NCI-H1092 (cell line): ENCODE data around the gene DUSP22.

Source experiments
- DNase-seq: peaks from one replicate; lab custom pipeline; 2025; lab: John Stamatoyannopoulos, UW

Gene DUSP22

DNA sequence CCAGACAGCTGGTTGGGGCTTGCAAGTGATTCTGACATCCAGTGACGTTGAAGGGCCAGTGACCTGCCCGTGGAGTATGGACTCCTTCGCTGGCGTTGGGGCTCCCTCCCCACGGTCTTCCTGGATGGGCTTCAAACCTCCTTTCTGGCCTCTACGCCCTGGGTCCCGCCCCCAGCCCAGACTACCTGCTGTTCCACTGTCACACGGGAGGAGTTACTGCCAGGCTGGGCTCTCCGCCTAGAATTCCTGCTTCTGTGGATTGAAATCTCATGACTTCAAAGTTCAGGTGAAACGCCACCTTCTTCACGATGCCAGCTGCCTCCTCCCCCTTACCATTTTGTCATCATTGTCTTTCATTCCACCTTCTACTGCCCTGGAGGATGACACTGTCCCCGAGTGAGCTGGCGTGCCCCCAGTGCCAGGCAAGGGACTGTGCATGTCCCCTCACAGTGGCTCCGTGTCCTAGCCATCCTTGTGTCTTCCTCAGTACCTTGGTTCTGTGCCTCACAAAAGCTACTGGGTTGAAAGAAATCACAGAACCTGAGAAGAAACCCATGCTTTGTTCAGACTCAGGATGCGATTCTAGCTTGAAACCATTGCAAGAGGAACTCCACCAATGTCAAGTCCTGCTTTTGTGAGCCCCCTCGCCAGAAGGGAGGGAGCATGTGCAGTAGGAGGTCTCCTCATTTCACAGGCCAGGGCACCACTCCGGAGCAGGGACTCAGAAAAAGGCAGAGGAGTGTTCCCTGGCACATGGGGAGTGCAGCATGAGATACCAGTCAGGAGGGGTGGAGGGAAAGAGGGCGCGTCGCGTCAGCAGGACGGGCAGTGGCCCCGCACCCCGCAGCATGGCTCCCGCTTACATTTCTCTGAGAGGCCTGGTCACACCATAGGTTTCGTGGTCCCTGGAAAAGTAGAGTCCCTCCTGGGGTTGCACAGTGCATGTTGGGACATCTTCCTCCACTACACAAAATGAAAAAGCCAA lies 88.2 kb downstream of the DUSP22 start:
- no peak for DNase-seq

DNA sequence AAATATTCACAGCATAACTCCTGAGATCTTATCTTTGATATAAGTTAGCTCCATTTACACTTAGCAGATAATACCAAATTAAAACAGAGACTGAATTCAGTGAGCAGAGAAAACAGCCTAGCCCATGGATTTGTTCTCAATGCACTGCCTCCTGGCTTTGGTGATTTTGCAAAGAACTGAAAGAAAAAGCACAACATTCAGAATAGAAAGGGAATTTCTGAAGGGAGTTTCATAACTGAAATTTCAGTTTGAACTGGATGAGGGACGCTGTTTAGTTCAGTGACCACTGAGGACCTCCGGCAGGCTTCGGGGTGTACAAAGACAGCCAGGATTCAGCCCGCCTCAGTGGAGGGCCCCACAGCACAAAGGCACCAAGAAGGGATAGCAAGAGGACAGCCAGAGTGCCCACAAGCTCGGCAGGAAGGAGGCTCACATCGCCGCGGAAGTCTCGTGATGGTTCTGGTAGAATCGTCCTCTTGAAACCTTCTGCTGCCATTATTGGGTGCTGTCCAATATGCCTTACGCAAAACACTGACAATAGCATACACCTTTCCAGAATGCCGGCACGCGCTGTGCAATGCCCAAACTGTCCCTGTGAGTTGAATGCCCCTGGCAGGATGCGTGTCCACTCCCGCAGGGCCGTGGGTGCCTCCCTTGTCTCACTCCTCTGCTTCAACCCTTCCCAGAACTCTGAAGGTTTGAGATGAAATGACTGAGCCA lies 89.6 kb downstream of the DUSP22 start:
- no peak for DNase-seq

DNA sequence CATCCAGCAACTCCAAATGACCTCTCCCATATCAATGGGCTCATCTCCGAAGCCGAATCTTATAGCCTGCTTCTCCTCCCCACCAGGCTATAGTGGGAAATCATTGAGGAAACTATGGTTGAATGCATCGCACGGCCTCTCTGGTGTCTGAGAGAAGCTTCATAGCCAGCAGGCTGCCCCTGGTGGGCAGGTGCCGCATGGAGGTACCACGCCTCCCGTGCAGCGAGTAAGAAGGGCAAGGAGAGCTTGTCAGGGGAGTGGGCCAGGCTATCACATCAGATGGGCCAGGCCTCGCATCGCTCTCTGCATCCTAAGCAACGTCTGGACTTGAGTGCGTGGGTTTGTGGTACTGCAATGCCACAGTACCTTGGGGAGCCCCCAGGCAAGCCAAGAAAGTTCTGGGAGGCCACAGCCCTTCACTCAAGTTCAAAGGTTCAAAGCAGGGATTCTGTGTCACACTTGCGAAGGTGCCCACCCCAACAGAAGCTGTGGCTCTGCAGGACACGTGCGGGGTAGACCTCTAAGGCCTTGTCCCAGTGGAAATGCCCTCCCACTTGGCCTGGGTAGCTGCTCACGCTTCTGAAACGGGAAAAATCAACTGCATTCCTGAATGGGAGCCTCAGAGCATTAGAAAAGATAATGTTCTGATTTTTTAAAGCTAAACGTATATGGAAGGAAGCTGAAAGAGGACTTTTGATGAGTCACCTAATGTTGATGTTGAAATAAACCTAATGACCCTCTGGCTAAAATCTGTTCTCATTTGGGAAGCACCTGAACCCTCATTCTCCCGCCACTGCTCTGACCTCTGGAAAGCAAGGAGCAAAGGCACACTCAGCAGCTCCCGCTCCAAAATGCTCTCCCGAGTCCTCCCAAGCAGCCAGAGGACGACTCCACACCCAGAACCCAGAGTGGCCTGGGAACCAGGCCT lies 90.9 kb downstream of the DUSP22 start:
- no peak for DNase-seq

- no peak for DNase-seq
Observed at GRCh38 chr6:383856-384255, 91.6 kb downstream of the DUSP22 start.

GRCh38 chr6:384898-385297 lies 92.6 kb downstream of the DUSP22 start:
- DNase-seq, result no peak

- no peak for DNase-seq
Observed at GRCh38 chr6:385614-386013, 93.3 kb downstream of the DUSP22 start.

GRCh38 chr6:386688-387266 lies 94.5 kb downstream of the DUSP22 start:
- DNase-seq, result no peak

- no peak for DNase-seq
Observed at GRCh38 chr6:387293-387741, 95.0 kb downstream of the DUSP22 start.

GRCh38 chr6:388202-388903 lies 96.1 kb downstream of the DUSP22 start:
- DNase-seq, result no peak

DNA sequence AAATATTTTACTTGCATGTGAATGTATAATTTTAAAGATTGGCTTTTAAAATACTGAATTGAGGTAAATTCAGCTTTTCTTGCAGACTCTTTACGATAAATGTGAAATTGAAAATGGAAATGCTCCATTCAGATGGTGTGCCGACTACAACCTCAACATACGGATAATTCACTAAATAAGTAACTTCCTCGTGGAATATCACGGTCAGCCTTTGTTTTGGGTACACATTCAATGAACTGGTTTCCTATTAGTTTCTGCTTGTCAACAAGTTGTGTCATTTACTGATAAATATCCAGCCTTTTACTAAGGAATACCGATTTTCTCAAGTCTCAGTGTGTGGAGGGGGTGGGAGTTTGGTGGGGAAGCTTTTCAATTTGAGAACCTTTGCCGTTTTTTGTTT lies 96.9 kb downstream of the DUSP22 start:
- no peak for DNase-seq

DNA sequence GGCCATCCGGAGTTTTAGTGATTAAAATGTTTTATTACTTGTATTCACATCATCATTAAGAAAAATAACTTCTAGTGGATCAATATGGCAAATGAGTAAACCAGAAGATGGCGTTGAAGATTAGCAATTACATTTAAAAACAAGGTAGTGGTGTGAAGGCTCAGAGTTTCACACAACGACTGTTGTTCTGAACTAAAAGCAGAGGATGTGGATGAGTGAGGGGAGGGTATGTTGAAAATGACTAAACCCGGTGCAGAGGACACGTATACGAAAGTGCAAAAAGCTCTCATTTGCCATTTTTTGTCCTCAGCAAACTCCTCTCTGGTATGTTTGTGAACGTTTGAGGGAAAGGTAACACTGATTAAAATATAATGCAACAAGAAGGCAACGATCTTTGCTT lies 97.3 kb downstream of the DUSP22 start:
- no peak for DNase-seq

GRCh38 chr6:390914-391558 lies 98.7 kb downstream of the DUSP22 start:
- no peak for DNase-seq

DNA sequence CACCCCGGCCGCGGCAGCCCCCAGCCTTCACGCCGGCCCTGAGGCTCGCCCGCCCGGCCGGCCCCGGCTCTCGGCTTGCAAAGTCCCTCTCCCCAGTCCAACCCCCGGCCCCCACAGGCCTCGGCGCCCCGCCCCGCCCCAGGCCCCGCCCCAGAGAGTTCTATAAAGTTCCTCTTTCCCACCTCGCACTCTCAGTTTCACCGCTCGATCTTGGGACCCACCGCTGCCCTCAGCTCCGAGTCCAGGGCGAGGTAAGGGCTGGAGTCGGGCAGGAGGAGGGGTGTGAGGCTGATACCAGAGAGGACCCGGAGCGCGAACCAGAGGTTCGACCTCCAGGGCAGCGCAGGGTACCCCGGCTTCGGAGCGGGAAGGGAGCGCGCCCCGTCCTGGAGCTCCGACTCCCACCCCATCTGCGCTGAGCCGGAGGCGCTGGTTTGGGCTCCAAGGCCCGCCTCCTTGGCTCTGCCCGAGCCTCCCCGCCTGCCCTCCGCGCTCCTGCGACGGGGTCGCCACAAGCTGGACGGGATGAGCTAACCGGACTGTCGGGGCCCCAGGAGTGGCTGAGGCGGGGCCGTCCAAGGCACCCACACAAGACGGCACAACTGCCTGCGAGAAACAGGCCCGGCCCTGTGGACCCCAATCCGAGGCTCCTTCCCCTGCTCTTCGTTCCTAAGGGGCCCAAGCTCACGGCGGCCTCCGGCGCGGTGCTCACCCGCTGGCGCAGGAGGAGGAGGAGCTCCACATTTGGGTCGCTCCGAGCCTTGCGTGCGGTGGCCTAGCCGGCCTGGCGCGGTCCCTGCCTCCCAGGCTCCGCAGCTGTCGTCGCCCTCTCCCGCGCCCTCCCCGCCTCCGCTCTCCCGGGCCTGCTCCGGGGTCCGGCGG lies 99.5 kb downstream of the DUSP22 start, which contains the start of gene IRF4:
TSS of gene IRF4 (plus strand) at position 194 of the 882 bp plus-strand sequence. CDS start 1,401 bp downstream, outside the sequence.
- DNase-seq, result no peak

DNA sequence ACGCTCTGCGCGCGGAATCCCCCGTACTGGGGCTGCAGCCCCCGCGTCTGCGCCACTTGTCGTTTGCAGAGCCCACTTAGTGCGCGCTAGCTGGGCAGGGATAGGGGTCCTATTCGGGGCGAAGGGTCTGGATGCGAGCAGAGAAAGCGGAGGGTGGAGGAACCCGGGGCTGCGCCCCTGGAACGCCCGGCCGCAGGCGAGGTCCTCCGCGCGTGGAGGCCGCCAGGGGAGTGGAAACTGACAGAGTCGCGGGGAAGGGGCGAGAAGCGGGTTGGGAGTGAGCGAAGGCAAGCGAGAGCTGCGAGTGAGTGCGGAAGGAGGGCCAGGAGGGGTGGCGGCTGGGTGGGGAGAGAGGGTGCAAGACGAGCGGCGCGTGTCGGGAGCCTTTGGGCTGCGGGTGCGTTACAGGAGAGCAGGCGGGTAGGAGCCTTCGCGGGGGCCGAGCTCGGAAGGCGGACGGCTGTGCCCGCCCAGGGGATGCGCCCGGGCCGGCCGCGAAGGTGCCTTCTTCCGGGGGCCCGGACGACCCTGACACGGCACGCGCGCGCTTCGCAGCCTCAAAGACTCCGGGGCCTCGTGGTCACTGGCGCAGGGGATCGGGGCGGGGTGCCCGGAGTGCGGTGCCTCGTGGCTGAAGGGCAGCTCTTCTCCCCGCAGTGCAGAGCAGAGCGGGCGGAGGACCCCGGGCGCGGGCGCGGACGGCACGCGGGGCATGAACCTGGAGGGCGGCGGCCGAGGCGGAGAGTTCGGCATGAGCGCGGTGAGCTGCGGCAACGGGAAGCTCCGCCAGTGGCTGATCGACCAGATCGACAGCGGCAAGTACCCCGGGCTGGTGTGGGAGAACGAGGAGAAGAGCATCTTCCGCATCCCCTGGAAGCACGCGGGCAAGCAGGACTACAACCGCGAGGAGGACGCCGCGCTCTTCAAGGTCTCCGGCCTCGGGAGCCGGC lies 100.4 kb downstream of the DUSP22 start:
- no peak for DNase-seq

GRCh38 chr6:393391-394221 lies 101.3 kb downstream of the DUSP22 start:
- no peak for DNase-seq

DNA sequence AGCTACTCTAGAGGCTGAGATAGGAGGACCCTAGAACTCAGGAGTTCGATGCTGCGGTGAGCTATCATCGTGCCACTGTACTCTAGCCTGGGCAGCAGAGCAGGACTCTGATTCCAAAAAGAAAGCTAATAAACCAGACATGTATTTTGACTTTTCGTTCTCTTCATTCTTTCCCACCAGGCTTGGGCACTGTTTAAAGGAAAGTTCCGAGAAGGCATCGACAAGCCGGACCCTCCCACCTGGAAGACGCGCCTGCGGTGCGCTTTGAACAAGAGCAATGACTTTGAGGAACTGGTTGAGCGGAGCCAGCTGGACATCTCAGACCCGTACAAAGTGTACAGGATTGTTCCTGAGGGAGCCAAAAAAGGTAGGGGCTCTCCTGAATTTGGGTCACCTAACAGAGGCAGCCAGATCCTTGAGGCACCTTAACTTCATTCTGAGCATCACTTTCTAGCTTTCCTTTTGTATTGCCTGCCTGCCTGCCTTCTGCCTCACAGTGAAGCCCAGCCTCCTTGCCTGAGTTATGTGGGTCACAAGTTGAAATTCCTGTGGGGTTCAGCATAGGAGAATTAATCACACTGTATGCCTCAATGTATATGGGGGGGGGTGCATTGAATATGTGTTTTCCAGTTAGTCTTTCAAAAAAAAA lies 102.5 kb downstream of the DUSP22 start:
- DNase-seq, result no peak
